Activated gamma-delta T cell (primary cell): ENCODE measurements around the gene ACADL.
"Not testable (repeated sequence)": the region's sequence is repeated elsewhere in the genome, so short reads cannot be mapped to it uniquely, and the experiment has no call there.

Source experiments
- DNase-seq: peaks from one replicate; lab custom pipeline; 2025; lab: John Stamatoyannopoulos, UW

ACADL gene

DNA sequence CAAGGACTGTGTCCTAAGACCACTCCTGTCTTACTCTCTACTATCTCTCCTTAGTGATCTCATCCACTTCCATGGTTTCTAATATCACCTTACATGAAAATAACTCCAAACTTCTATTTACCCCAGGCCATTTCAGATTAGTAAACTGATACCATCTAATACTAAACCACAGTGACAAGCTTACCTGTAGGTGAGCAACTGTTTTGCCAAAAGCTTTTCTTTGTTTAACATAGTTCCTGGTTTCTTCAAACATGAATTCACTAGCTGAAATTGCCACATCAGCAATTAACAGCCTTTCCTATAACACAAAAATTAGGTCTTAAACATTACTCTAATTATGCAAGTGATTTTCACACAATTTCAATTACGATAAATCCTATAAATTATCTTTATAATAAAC lies 22.1 kb downstream of the ACADL start:
- DNase-seq = no peak

DNA sequence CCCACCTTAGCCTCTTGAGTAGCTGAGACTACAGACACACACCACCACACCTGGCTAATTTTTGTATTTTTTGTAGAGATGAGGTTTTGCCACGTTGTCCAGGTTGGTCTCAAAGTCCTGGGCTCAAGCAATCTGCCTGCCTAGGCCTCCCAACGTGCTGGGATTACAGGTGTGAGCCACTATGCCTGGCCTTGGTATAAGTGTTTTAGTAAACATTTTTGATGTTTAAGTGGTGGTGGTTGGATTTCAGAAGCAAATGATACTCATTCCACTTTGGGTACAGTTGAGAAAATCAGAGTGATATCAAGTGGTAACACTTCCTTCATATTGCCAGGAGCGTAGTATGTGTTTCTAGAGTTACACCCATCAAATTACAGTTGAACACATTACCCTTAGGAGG lies 25.4 kb downstream of the ACADL start:
- no peak for DNase-seq

DNA sequence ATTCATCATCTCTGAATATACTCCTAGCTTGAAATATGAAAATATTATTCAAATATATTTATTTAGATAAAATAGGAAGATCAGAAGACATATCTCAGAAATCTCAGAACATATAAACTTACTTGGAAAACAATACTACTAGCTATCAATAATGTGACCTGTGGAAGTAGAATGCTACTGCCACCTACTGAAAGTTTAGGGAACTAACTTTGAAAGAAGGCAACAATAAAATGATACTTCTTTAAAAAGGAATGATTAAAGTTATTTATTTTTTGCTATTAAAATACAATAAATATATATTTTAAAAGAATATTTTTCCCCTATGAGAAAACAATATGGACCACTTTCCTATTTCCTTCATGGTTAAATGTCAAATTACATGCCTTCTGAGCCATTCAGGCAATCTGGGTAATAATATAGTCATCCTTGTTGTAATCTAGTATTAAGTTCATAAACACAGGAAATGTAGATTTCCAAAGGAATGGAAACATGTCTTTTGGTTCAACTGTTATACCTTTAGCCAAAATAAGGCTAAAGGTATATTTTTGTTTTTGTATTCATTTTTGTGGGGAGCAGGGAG lies 26.0 kb downstream of the ACADL start:
- no peak for DNase-seq

DNA sequence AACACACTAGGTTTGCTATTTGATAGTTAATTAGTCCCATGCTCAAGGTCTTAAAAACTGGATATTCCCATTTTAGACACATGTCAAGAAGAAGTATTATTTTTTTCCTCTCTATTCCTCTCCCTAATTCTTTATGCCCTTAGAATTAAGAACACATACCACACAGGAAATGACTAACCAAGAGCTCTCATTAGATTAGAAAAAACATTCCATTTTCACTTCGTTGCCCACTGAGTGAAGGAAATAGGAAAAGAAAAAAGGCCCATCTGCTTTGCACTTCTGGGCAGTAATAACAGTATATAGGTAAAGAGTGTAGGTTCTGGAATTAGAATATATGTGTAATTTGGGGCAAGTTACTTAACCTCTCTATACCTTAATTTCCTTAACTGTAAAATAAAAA lies 26.9 kb downstream of the ACADL start:
- no peak for DNase-seq

DNA sequence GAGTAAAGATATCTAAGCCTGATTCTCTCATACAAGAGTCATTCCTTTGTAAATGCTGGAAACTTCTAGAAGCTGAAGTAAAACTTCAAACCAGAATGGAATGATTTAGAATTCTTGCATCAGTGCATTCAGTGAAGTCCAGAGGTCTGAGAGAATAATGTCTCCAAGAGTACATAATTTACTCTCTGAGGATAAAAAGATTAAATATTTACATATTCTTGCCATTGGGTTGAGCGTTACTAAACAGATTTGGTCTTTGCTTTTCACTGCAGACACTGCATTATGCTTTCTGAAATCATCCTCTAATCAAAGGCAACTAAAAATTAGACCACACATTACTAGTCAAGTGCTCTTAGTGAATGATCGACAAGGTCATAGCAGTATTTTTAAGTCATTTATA lies 27.5 kb downstream of the ACADL start:
- DNase-seq = no peak

DNA sequence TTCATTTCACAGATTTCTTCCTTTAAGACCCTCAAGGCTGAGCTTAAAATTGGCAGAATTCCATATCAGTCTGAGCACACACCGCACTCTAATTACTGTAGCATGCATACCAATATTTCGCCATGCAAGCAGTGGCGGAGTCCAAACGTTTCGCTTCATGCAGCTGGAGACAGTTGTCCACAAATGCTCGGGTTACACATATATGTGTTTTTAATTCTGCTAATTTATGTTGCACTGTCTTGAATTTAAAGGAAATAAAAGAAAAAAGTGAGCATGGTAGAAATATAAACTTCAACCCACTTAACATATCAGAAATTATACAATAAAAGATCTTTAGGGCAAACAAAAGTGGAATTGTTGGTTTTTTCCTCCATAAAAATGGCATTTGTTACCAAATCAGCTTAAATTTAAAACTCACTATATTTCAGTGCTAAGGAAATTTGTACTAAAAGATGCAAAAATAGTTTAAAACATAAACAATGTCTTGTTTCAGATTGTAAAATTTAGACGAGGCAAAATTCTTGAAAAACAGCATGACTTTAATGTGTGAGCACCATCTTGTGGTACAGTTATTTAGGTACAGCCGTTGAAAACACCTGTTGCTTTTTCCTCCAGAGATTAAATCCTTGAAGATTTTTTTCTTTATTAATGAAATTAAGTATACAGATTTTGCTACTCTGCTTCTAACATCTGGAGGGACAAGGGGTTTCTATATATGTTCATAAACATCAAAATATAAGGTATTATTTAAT lies 30.0 kb downstream of the ACADL start:
- DNase-seq = no peak

DNA sequence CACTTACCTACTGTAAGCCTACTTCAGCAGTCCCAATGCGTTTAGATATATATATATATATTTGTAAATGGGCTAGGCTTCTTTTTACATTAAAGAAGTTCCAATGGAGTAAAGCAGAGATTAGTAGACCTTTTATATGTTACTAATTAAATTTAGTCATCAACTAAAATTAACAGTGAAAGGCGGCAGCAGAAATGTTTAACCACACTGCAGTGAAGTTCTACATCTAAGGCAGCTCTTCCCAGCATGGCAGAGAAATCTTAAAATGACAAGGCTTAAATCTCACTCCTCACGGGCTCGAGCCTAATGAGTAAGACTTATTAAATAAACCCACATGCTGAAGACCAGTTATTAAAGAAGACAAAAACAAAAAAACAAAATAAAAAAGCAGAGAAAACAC lies 34.9 kb downstream of the ACADL start:
- no peak for DNase-seq

DNA sequence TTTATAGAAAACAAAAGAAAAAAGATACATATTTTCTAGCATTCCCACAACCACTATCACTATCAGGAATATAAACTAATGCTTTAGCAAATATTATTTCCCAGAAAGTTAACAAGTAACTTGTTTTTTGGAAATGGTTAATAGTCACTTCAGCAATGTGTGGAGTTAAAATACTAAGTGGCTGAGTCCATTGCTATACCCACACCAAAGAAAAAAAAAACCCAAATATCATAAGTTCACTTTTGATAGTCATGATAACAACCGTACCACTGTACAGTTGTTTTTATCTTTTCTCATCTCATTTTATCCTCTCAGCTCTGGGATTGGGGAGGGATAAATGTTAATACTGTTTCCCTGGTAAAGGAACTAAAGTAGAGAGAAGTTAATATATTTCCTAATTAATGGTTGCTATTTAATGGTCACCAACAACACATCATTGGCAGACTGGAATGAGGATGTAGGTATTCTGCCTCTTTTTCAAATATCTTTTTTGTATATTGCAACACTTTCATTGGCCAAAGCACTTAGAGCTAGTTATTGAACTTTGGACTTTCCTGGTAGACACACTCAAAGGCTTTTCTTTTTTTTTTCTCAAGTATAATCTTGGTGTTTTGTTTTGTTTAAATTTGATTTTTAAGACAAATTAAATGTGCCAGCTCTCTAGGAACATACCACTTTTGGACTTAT lies 35.7 kb downstream of the ACADL start:
- no peak for DNase-seq

DNA sequence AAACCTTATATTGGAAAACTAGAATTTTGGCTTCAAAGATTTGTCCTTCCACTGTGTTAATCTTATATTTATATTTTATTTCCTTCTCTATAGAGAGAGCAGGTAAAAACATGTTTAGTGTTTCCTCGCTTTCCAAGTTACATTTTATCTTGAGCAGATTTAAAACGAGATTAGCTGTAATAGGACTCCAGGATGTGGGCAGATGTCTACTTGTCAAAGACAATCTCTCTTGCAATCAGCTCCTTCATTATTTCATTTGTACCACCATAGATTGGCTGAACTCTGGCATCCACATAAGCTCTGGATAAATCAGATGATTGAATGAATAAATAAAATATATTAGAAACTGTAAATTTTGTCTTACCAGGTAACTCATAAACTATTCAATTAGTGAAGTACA lies 36.5 kb downstream of the ACADL start:
- no peak for DNase-seq

DNA sequence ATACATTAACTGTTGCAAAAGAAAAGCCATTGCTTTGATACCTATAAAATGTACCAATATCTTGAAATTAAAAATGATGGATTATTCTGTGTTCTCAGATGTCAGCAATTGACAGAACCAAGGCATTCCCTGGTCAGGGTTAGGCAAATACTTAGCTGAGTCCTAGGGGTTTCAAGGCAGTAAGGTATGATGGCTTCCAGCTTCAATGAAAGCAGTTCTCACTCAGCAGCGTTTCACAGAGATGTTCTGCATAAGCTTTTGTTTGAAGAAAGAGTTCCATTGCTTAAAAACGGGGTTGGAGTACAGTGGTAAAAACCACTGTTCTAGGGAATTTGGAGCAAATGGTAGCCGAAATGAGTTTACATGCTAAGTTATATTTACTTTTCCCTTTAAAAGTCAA lies 37.1 kb downstream of the ACADL start:
- DNase-seq = no peak

DNA sequence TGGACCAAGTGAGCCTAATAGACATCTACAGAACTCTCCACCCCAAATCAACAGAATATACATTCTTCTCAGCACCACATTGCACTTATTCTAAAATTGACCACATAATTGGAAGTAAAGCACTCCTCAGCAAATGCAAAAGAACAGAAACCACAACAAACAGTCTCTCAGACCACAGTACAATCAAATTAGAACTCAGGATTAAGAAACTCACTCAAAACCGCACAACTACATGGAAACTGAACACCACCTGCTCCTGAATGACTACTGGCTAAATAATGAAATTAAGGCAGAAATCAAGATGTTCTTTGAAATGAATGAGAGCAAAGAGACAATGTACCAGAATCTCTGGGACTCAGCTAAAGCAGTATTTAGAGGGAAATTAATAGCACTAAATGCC lies 41.3 kb downstream of the ACADL start:
- DNase-seq = not testable (repeated sequence)

DNA sequence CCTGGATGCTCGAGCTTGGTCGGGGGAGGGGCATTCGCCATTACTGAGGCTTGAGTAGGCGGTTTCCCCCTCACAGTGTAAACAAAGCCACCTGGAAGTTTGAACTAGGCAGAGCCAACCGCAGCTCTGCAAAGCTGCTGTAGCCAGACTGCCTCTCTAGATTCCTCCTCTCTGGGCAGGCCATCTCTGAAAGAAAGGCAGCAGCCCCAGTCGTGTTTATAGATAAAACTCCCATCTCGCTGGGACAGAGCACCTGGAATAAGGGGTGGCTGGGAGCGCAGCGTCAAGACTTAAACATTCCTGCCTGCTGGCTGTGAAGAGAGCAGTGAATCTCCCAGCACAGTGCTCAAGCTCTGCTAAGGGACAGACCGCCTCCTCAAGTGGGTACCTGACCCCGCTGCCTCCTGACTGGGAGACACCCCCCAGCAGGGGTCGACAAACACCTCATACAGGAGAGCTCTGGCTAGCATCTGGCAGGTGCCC lies 43.6 kb downstream of the ACADL start:
- not testable (repeated sequence) for DNase-seq

DNA sequence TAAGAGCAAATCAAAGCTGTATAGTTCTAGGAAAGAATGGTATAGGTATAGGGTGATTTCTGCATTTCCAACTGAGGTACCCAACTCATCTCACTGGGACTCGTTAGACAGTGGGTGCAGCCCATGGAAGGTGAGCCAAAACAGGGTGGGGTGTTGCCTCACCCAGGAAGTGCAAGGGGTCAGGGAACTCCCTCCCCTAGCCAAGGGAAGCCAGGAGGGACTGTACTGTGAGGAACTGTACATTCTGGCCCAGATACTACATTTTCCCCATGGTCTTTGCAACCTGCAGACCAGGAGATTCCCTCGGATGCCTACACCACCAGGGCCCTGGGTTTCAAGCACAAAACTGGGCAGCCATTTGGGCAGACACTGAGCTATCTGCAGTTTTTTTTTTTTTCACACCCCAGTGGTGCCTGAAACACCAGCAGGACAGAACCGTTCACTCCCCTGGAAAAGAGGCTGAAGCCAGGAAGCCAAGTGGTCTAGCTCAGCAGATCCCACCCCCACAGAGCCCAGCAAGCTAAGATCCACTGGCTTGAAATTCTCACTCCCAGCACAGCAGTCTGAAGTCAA lies 44.1 kb downstream of the ACADL start:
- DNase-seq = not testable (repeated sequence)

DNA sequence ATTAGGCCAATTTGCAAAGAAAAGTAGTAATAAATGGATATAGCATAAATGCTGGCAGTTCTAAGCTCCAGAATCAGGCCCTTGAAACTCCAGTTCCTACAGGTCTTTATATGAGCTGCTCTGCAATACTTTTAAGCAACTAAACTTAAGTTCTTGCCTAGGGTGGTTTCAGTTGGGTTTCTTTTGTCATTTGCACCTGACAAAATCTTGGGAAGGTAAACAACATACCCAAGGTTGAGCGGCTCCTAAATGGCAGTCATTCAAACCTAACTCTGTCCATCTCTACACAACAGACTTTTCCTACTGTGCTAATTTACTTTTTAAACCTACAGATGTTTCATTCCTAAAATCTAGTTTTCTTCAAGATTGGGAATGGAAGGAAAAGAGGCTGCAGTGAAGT lies 44.8 kb downstream of the ACADL start:
- no peak for DNase-seq

DNA sequence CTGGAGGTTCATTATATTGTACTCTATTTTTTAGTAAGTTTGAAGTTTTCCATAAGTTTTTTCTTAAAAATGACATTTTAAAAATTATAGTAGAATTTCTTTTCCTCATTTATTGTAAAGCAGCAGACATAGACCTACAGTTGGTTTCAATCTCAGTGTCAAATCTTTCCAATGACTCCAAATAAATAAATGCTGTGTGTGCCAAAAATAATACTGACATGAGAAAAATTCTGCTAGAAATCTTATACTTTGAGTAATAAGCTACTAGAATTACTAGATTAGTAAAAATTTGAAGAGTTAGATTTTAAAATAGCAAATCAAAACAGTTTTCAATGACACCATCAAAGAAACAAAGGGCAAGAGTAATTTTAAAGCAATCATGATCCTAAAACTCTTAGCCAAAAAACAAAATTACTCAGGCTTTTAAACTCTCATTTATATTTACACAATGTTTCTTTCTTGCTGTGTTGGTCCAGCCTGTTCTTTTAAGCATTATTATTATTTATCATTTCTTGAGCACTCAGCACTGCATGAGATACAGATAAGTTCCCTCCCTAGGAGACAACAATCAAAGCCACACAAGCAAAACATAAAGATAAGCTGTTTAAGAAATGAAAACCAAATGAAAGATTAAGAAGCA lies 45.8 kb downstream of the ACADL start:
- no peak for DNase-seq

DNA sequence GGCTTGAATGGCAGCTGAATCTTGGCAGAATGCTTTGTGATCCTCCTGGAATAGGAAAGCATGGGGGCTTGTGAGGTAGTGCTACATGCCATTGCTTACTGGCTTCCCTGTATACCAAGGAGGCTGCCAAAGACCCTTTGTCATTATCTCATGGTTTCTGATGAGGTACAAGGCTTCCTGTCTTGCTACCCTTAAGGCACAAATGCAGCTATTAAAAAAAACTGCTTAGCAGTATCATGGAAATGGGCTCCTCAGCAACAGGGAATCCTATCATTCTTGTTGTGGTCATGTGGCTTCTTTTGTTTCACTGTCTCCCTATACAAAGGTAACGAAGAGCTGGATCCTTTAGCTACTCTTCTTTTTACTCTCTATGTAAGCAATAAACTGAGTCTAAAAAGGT lies 47.5 kb downstream of the ACADL start:
- no peak for DNase-seq

DNA sequence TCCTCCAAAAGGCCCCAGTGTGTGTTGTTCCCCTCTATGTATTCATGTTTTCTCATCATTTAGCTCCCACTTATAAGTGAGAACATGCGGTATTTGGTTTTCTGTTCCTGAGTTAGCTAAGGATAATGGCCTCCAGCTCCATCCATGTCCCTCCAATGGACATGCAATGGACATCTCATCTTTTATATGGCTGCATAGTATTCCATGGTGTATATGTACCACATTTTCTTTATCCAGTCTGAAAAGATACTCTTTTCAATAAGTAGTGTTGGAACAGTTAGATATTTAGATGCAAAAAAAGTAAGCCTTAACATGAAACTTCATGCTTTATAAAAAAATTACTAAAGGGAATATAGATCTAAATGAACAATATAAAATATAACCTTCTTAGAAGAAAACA lies 48.1 kb downstream of the ACADL start:
- not testable (repeated sequence) for DNase-seq

DNA sequence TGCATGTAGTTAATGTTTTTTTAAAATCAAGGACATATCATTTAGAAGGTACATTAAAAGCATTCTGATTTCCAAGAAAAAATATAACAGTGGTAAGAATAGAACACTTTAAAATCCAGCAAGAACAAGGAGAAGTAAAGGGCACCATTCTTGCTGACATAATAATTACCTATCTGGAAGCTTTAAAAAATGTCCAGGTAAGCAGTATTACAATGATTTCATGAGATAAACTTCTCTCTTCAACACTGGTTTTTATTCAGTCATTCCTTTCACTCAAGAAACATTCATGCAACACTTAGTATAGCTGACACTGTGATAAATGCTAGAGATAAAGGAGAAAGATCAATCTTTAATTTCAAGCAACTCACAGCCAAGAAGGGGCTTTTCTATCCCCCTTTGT lies 51.2 kb downstream of the ACADL start:
- no peak for DNase-seq

DNA sequence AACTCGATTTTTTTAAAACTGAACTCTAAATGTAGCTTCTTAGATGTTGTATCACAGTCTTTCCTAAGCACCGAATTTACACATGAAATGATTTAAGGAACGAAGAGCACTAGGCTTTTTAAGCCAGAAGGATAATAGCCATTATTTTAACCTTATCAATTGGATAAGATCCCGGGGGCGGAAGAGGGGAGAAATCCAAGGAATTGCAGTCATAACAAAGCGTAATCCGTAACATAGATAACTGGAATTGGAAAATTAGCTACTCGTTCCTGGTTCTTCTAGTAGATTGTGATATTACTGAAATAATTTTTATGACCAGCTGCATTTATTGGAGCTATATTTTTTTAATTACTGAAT lies 53.0 kb downstream of the ACADL start:
- no peak for DNase-seq

DNA sequence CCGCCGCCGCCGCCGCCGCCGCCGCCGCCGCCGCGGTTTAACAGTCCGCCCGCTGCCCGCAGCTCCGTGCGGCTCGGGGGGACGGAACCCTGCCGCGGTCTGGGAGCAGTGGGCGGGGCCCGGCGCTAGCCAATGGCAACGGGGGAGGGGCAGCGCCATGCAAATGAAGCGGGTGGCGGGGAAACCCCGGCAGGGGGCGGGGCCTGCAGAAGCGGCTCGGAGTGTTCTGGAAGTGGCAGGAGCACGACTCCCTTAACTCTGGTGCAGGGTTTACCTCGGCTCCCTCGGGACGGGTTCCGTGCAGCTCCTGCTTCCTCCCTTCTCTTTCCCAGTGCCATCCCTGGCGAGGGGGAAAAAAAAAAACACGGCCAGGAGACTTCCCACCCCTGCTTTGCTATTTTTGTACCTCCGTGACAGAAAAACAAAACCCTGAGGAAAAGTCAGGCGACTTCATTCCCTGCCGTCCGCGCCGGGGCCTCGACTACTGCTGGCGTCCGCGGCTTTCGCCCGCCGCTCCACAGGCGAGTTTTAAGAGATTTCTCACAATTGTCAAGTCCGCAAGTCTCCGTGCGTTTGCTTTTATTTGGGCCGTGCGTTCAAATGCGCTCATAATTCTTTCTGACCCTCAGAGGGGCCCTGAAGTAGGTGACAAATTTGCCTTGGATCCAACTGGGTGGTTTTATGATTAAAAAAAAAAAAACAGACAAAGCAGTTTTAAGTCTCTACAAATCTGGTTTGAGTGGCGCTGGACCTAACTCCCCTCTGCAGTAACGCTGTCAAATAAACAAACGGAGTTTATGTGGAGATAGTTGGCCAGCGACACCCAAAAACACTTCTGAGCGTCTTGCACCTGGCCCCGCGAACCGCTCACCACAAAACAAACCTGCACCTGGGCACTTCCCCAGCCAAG lies 53.7 kb downstream of the ACADL start, which contains the start of gene KANSL1L:
TSS of gene KANSL1L (minus strand) at position 101 of the 910 bp plus-strand sequence. CDS start 16,827 bp downstream, outside the sequence.
- DNase-seq = peak; percentile 92
